GM19023 (cell line): ENCODE data around the gene ARFGEF3.
"Not testable (repeated sequence)": the region's sequence is repeated elsewhere in the genome, so short reads cannot be mapped to it uniquely, and the experiment has no call there.

Experiments used
- ATAC-seq: cut with Tn5 transposase; IDR thresholded peaks from one replicate; pipeline ENCODE4 v1.9.1; 2021; ENCODE audit warnings: mild to moderate bottlenecking, moderate library complexity; ENCODE audit not compliant: unreplicated experiment

Gene ARFGEF3, protein sequence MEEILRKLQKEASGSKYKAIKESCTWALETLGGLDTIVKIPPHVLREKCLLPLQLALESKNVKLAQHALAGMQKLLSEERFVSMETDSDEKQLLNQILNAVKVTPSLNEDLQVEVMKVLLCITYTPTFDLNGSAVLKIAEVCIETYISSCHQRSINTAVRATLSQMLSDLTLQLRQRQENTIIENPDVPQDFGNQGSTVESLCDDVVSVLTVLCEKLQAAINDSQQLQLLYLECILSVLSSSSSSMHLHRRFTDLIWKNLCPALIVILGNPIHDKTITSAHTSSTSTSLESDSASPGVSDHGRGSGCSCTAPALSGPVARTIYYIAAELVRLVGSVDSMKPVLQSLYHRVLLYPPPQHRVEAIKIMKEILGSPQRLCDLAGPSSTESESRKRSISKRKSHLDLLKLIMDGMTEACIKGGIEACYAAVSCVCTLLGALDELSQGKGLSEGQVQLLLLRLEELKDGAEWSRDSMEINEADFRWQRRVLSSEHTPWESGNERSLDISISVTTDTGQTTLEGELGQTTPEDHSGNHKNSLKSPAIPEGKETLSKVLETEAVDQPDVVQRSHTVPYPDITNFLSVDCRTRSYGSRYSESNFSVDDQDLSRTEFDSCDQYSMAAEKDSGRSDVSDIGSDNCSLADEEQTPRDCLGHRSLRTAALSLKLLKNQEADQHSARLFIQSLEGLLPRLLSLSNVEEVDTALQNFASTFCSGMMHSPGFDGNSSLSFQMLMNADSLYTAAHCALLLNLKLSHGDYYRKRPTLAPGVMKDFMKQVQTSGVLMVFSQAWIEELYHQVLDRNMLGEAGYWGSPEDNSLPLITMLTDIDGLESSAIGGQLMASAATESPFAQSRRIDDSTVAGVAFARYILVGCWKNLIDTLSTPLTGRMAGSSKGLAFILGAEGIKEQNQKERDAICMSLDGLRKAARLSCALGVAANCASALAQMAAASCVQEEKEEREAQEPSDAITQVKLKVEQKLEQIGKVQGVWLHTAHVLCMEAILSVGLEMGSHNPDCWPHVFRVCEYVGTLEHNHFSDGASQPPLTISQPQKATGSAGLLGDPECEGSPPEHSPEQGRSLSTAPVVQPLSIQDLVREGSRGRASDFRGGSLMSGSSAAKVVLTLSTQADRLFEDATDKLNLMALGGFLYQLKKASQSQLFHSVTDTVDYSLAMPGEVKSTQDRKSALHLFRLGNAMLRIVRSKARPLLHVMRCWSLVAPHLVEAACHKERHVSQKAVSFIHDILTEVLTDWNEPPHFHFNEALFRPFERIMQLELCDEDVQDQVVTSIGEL (N-terminal part only)

DNA sequence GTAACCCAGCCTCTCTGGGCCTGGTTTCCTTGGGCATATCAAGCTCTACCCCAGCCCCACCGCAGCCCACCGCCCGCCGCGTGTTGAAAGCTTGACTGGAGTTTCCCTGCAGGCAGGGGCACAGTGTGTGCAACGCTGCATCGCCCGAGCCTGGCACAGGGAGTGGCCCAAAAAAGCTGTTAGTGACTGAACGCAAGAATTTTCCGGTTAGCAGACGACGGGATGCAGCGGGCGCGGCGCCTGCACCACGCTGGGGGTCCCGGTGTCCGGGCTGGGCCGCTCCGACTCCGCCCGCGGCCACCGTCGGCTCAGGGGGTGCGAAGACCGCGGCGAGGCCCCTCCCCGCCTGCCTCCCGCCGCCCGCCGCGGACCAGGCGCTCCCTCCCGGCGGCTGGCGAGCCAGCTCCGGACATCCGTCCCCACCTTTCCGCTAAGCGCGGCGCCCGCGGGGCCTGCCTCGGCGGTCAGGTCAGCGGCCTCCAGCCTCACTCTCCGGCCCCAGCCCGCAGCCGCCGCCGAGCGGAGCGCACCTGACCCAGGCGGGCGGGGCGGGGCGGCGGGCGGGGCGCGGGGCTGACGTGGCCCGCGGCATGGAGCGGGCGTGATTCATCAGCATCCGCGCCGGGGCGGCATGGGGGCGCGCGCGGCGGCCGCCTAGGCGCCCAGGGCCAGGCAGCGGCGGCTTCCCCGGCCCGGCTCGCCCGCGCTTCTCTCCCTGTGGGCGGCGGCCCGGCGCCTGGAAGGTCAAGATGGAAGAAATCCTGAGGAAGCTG is at the start of gene ARFGEF3:
Gene ARFGEF3 (plus strand): TSS at position 602 of the 773 bp plus-strand sequence. CDS start 148 bp downstream, at position 750.
- ATAC-seq, result peak; percentile 73

DNA sequence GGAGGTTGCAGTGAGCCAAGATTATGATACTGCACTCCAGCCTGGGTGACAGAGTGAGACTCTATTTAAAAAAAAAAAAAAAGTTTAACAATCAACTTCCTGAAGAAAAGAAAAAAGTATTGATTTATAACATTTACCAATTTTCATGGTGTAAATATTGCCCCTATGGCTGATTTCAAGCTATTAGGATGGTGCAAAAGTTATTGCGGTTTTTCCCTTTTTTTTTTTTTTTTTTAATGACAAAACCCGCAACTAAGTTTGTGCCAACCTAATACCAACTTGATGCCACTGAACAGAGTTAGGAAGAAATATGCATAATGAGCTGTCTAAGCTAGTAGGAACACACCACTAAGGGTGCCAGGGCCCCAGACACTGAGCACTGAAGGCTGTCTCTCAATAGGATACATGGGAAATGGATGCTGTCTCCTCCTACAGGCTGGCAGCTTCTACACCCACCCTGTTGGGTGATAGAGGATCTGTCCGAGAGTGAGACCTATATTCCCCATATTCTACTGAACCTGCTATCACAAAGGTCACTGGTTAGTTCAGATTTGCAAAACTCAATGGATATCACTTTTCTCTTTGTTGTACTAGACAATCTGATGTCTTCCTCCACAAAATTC is 48.0 kb upstream of the ARFGEF3 start:
- no peak for ATAC-seq

DNA sequence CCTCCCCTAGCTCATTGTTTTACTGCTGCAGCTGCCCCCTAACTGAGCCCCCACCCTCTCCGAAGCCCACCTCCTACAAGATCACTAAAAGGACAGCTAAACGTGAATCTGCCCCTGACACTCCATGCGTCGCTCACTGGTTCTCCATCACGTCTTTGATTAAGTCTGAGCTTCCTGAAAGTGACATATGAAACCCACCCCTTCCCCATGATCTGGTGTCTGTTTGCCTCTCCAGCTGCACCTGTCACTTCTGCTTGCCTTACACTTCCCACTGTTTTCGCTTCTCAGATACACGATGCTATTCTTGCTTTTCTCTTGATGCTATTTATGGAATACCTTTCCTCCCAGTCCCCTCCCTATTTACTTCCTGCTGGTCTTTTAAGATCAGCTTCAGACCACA is 46.5 kb upstream of the ARFGEF3 start:
- no peak for ATAC-seq

DNA sequence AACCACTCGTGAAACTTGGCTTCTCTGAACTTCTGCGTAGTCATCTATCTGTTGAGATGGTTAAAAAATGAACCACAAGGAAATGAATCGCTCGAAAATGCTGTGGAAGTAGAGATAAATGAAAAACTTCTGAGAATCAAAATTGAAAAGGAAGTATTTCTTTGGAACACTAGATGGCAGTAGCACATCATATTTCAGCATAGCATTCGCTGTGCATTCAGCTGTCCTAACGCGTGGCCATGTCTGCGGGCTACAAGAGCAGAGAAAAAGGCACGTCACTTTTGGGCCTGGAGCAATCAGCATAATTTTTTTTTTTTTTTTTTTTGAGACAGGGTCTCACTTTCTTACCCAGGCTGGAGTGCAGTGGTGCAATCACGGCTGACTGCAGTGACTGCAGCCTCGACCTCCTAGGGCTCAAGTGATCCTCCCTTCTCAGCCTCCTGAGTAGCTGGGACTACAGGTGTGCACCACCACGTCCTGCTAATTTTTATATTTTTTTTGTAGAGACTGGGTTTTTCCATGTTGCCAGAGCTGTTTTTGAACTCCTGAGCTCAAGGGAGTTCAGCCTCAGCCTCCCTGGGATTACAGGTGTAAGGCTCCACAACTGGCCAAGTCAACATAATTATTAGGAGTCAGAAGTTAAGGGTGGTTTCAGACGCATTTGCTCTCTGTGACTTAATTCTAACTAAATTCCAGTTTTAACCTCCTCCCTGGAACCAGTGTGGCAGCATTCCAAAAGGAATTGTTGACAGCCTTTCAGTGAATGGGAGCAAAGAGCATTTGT is 45.7 kb upstream of the ARFGEF3 start:
- ATAC-seq, result peak; percentile 70

DNA sequence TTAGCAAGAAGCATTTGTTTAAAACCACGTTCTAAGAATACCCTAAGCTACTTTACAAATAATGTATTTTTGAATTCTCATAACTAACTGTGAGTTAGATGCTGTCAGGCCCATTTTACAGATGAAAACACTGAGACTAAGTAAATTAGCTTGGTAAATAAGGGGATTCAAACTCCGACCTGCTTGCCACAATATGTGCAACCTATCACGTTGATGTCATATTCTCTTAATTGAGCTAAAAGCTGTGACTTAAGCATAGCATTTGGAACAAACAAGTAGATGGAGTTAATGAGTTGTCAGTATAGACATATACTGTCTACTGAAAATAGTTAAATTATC is 45.1 kb upstream of the ARFGEF3 start:
- no peak for ATAC-seq

DNA sequence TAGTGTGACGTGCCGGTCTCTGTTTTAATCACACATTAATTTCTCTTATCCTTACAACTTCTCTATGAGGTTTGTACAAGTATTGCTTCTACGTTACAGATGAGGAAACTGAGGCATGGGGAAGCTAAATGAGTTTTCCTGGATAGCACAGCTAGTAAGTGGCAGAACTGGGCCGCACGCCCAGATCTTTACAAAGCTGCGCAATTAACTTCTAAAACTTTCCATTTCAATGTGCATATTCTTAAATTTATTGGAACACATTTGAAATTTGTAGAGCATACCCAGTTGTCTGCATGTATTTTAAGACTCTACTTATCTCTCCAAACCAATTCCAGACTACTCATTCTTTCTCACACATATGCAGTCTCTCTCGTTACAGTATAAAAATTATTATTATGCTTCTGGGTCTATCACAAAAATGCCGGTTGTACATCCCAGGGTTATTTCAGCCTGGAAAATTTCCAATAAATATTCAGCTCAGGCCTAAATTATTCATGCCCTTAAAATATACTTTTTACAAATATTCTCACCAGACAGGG is 44.3 kb upstream of the ARFGEF3 start:
- ATAC-seq, result no peak

DNA sequence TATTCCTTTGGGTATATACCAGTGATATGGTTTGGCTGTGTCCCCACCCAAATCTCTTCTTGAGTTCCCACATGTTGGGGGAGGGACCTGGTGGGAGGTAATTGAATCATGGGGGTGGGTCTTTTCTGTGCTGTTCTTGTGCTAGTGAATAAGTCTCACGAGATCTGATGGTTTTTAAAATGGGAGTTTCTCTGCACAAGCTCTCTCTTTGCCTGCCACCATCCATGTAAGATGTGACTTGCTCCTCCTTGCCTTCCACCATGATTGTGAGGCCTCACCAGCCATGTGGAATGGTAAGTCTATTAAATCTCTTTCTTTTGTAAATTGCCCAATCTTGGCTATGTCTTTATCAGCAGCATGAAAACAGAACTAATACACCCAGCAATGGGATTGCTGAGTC is 42.5 kb upstream of the ARFGEF3 start:
- ATAC-seq, result not testable (repeated sequence)

DNA sequence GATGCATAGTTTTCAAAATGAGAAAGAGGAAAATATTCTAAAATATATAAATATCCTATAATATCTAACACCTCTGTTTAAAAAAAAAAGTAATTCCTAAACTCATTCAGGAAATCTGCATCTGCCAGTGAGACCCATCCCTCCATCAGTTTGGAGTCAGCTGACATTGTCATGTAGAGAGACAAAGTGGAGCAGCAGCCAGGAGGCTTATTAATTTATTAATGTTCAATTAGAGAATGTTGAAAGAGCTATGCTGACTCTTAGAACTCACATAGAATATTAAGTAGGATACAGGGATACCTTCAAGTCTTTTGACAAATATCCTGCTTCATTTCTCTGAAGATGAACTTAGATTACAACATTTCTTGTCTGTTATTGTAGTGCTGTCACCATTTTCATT is 41.8 kb upstream of the ARFGEF3 start:
- ATAC-seq, result no peak

DNA sequence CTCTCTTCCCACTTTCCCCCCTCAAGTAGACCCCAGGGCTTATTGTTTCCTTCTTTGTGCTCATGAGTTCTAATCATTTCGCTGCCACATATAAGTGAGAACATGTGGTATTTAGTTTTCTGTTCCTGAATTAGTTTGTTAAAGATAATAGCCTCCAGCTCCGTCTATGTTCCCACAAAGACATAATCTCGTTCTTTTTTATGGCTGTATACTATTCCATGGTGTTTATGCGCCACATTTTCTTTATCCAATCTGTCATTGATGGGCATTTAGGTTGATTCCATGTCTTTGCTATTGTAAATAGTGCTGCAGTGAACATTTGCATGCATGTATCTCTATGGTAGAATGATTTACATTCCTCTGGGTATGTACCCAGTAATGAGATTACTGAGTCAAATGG is 37.6 kb upstream of the ARFGEF3 start:
- ATAC-seq, result no peak

DNA sequence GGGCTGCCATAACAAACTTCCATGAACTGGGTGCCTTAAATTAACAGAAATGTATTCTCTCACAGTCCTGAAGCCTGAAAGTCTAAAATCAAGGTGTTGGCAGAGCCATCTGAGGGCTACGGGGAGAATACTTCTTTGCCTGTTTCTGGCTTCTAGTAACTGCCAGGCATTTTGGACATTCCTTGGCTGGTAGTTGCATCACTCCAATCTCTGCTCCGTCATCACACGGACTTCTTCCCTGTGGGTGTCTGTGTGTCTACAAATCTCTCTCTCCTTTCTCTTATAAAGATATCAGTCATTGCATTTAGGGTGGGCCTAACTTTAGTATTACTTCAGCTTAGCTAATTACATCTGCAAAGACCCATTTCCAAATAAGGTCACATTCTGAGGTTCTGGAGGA is 33.6 kb upstream of the ARFGEF3 start:
- ATAC-seq, result no peak

DNA sequence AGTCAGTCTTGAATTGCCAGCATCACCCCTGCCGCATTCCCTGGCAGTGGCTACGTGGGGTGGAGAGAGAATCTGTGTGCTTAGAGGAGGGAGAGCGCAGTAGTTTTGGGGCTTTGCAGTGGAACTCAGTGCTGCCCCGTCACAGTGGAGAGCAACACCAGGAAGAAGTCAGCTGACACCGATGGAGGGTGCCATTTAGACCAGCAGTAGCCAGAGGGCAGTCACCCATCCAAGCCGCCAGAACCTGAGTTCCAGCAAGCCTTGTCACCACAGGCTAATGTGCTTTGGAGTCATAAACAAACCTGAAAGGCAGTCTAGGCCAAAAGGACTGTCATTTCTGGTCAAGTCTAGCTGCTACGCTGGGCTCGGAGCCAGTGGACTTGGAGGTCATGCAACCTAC is 32.5 kb upstream of the ARFGEF3 start:
- ATAC-seq, result no peak

DNA sequence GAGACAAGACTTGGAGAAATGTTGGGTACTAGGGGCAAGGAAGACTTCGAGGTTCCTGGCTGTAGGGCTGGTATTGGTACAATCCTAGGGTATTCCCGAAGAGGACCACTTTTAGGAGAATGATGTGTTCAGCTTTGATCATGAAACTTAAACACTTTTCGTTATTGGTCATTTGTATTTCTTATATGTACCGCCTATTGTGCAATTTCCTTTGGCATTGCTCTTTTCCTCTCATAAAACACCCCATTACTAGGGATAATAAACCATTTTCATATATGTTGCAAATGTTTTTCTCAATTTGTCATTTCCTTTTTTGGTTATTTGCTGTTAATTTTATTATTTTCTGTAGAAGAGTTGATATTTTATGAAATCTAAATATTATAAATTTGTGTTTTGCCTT is 18.9 kb upstream of the ARFGEF3 start:
- no peak for ATAC-seq

DNA sequence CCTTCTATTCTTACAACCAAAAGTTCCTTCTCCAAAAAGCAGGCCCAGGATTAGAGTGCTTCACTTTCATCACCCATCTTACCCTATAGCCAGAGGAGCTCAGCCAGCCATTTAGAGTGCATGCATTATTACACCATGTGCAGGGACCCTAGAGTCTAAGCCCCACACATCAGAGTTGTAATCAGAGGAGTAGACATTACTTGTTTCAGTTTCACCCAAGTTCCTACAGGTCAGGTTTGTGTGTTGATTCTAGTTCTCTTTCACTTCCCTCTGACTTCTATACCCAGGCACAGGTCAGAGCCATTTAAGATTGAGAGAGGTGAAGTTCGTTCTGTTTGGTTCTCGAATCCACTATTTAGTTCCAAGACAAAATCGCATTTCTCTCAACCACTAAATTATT is 16.3 kb upstream of the ARFGEF3 start:
- no peak for ATAC-seq

DNA sequence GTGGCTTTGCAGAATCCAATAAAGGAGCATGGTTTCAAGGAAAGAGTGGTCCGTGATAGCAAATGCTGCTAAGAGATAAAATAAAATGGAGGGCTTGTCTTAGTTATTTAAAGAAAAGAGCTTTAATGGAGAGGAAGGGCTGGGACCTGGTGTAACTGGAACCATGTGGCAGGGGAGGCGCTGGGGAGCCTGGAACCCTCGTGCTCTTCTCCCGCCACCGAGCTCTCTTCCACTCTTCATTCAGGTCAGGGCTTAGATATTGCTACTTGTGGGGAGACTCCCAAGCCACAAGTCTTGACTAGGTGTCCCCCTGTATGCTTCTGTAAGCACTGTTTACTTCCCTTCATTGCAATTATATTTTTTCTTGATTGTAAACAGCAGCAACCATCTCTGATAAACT is 15.2 kb upstream of the ARFGEF3 start:
- no peak for ATAC-seq

DNA sequence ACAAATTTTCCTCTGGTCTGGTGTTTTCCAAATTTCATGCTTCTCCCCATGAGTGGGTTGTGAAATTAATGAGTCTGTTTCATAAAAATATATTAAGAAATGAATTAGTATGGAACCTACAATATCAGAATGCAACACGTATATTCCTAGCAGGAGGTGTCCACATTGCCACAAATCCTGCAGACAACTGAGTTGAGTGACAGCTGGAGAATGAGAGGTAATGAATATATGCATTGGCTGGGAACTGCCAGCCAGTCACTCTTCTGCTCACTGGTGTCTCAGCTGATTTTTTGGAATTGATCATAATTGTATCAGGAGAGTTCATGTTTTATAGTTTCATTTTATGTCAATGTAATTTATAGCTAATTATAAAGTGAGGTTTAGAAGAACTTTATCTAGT is 6.3 kb upstream of the ARFGEF3 start:
- ATAC-seq, result no peak

DNA sequence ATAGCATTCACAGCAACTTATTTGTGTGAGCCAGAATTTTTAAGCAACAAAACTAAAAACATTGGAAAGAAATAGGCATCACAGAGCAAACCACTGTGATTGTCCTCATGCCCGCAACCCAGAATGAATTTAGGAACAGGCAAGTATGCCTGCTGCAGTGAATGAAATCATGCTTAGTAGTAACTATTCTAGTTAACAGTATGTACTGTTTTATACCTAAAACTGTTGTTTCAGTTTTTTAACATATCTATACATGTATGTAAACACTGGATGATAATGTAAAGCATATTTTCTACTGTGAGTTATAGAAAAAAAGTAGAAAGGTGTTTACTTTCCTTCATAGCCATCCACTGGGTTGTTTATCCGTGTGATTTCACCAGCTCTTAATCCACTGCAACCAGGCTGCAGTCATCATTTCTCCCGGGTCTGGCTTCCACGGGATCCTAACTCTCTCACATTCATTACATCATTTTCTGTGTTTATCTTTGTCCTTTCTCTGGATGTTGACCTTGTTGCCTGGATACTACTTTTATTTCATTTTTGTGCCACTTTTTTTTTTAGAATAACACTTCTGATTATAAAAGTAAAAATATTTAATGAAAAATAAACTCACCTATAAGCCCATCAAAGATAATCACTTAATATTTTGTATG is 3.6 kb upstream of the ARFGEF3 start:
- ATAC-seq, result no peak

DNA sequence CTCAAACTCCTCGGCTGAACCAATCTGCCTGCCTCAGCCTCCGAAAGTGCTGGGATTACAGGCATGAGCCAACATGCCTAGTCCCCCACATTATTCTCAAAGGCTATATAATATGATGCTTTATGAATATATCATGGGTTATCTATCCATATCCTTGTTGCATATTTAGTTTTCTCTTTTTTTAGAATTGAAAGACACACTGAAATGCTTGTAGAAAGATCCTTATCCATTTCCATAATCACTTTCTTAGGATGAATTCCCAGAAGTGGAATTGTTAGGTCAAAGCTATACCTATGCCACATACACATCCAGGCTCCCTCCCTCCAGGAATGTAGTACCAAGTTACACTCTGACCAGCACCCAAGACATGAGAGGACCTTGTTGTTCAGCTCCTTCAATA is 2.5 kb upstream of the ARFGEF3 start:
- ATAC-seq, result no peak

DNA sequence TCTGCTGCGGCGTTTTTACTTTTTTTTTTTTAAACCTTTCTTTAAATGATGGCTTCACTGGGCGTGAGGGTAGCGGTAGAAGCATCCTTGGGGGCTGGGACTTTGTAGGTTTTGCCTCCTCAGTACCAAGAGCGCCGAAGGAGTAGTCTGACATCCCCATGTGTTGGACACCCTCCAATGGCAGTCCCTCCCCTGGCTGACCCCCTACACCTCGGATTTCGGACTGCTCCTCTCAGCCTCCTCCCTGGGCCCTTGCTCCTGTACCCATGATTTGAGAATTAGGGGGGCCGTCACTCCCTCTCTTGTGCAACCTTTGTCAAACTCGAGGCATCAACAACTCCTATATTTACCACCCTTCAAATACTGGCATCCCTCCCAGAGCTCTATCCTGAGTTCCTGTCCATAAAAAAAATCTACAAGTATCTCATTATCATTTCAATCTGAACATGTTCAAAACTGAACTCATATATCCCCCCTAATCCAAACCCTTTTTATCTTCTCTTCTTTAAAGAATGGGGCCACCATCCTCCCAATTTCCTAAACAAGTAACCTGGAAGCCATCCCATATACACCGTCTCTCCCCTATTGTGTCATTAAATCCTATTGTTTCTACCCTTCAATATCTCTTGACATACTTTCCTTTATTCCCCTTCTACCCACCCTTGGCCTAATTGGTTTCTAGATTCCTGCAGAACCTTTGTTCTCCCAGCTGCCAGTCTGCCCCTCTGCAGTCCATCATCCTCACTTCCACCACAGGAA is 1.2 kb upstream of the ARFGEF3 start:
- ATAC-seq, result no peak
